ENCODE data around the gene GNG7. TPM values are rescaled to one million over a fixed set of nuclear protein-coding genes. Genes with fewer than 3 reads are reported as not detected.
A peak's percentile ranks its signal among the peaks of the same experiment; 100 is the strongest.

Gene GNG7
- total RNA-seq, 1 experiment from 2014 or later: 1.1 TPM

- no peaks in the 10 kb centered on the region for H4K20me1 ChIP-seq (ENCODE audit: low read length)
- peaks cover 21% of the 10 kb centered on the region for H3K79me2 ChIP-seq (ENCODE audit: low read length)
- no peak overlapping the region for H3K4me3 ChIP-seq (ENCODE audit: low read length)
- H3K4me2 ChIP-seq (ENCODE audit: low read length): peak overlapping the region; percentile 76; the same call in 1 of the 2 replicates
- H3K9ac ChIP-seq (ENCODE audit: low read length): no peak overlapping the region
- peaks cover 47% of the 10 kb centered on the region for H3K4me1 ChIP-seq (ENCODE audit: insufficient read depth, low read length)
- TF ChIP-seq EZH2 (IDR thresholded peaks at IDR 0.05; ENCODE audit: low read length, unreplicated experiment): no peak
- TF ChIP-seq CTCF (conservative IDR thresholded peaks at IDR 0.05; ENCODE audit: low read depth, low read length): no peak
- TF ChIP-seq EZH2phosphoT487 (IDR thresholded peaks at IDR 0.05; ENCODE audit: borderline replicate concordance, low read length): no peak
- ChIA-PET CTCF (no interaction called here), POLR2A (ENCODE audit: unreplicated experiment) (interaction anchor here (0.6 to 2.6 kb wide), 4 partner anchors 36 to 79 kb away, joined by 3 to 18 read pairs (median 4); partner anchors contain the start of gene GADD45B)
- H2AFZ ChIP-seq (ENCODE audit: low read length): no peak overlapping the region
- ATAC-seq (no peak), DNase-seq (no peak)
- peak overlapping the region; percentile 88; the same call in 1 of the 2 replicates for H3K27ac ChIP-seq (ENCODE audit: low read length)
- intact Hi-C loops (cut with micrococcal nuclease): loop anchor here (1.0 to 2.0 kb wide), 3 partner anchors 18 to 66 kb away; partner anchors contain the start of gene GADD45B
- no peaks in the 10 kb centered on the region for H3K9me3 ChIP-seq (ENCODE audit: low read length)
- H3K9me2 ChIP-seq (replicated peaks; ENCODE audit: low read length): no peaks in the 10 kb centered on the region
- no peaks in the 10 kb centered on the region for H3K36me3 ChIP-seq (ENCODE audit: low read depth, low read length)
- no peaks in the 10 kb centered on the region for H3F3A ChIP-seq (ENCODE audit: low read length, unreplicated experiment)
- H3K27me3 ChIP-seq (ENCODE audit: low read length): no peaks in the 10 kb centered on the region
- TSS peak; percentile 21 for BruUV-seq (replicated peaks)
Observed at GRCh38 chr19:2542341-2543069, 160.0 kb downstream of the GNG7 start.

- Histone ChIP-seq H2AFZ (ENCODE audit: low read length) (peak overlapping the region; percentile 13; the same call in 1 of the 2 replicates), H3K9ac (ENCODE audit: low read length) (peak overlapping the region; percentile 63), H3K27ac (ENCODE audit: low read length) (peak overlapping the region; percentile 86), H3K79me2 (ENCODE audit: low read length) (peaks cover 21% of the 10 kb centered on the region), H3F3A (ENCODE audit: low read length, unreplicated experiment) (no peaks in the 10 kb centered on the region), H3K9me2 (replicated peaks; ENCODE audit: low read length) (no peaks in the 10 kb centered on the region), H3K36me3 (ENCODE audit: low read depth, low read length) (no peaks in the 10 kb centered on the region), H4K20me1 (ENCODE audit: low read length) (no peaks in the 10 kb centered on the region), H3K27me3 (ENCODE audit: low read length) (no peaks in the 10 kb centered on the region), H3K4me1 (ENCODE audit: insufficient read depth, low read length) (peaks cover 47% of the 10 kb centered on the region), H3K4me2 (ENCODE audit: low read length) (peak overlapping the region; percentile 73), H3K9me3 (ENCODE audit: low read length) (no peaks in the 10 kb centered on the region), H3K4me3 (ENCODE audit: low read length) (peak overlapping the region; percentile 34; the same call in 1 of the 2 replicates)
- TF ChIP-seq EZH2phosphoT487 (IDR thresholded peaks at IDR 0.05; ENCODE audit: borderline replicate concordance, low read length) (no peak), EZH2 (IDR thresholded peaks at IDR 0.05; ENCODE audit: low read length, unreplicated experiment) (no peak)
- CTCF ChIA-PET: interaction anchor here (0.5 to 0.9 kb wide), 2 partner anchors 11 to 65 kb away, joined by 4 to 9 read pairs; partner anchors contain the start of gene GADD45B
- intact Hi-C loops (cut with micrococcal nuclease): loop anchor here (2.0 kb wide), 1 partner anchor 46 kb away; no protein-coding TSS in a partner anchor
- BruUV-seq (replicated peaks): TSS peak; percentile 82
- peak; percentile 84 for ATAC-seq
- peak; percentile 96 for DNase-seq
- POLR2A ChIA-PET (ENCODE audit: unreplicated experiment): interaction anchor here (0.5 to 1.4 kb wide), 12 partner anchors 11 to 70 kb away, joined by 3 to 20 read pairs (median 6); partner anchors contain the start of gene GADD45B
Observed at GRCh38 chr19:2540646-2541454, 161.6 kb downstream of the GNG7 start.

- peak overlapping the region; percentile 34; the same call in 1 of the 2 replicates for H3K4me3 ChIP-seq (ENCODE audit: low read length)
- H3K4me2 ChIP-seq (ENCODE audit: low read length): peak overlapping the region; percentile 73
- peaks cover 21% of the 10 kb centered on the region for H3K79me2 ChIP-seq (ENCODE audit: low read length)
- ChIA-PET CTCF (interaction anchor here (0.5 to 0.9 kb wide), 2 partner anchors 11 to 64 kb away, joined by 4 to 9 read pairs; partner anchors contain the start of gene GADD45B), POLR2A (ENCODE audit: unreplicated experiment) (interaction anchor here (0.5 to 1.4 kb wide), 11 partner anchors 11 to 71 kb away, joined by 3 to 20 read pairs (median 5); partner anchors contain the start of gene GADD45B)
- no peak for DNase-seq
- TSS peak; percentile 96 for BruUV-seq (replicated peaks)
- no peaks in the 10 kb centered on the region for H4K20me1 ChIP-seq (ENCODE audit: low read length)
- TF ChIP-seq EZH2phosphoT487 (IDR thresholded peaks at IDR 0.05; ENCODE audit: borderline replicate concordance, low read length) (no peak), CTCF (conservative IDR thresholded peaks at IDR 0.05; ENCODE audit: low read depth, low read length) (no peak), EZH2 (IDR thresholded peaks at IDR 0.05; ENCODE audit: low read length, unreplicated experiment) (no peak)
- no peaks in the 10 kb centered on the region for H3K27me3 ChIP-seq (ENCODE audit: low read length)
- H3K9me2 ChIP-seq (replicated peaks; ENCODE audit: low read length): no peaks in the 10 kb centered on the region
- H3K4me1 ChIP-seq (ENCODE audit: insufficient read depth, low read length): peaks cover 47% of the 10 kb centered on the region
- no peaks in the 10 kb centered on the region for H3K9me3 ChIP-seq (ENCODE audit: low read length)
- H3K27ac ChIP-seq (ENCODE audit: low read length): peak overlapping the region; percentile 86
- no peaks in the 10 kb centered on the region for H3K36me3 ChIP-seq (ENCODE audit: low read depth, low read length)
- peak overlapping the region; percentile 13; the same call in 1 of the 2 replicates for H2AFZ ChIP-seq (ENCODE audit: low read length)
- ATAC-seq: no peak
- intact Hi-C loops (cut with micrococcal nuclease): loop anchor here (2.0 kb wide), 1 partner anchor 45 kb away; no protein-coding TSS in a partner anchor
- H3F3A ChIP-seq (ENCODE audit: low read length, unreplicated experiment): no peaks in the 10 kb centered on the region
- H3K9ac ChIP-seq (ENCODE audit: low read length): peak overlapping the region; percentile 63
Observed at GRCh38 chr19:2540251-2540645, 162.2 kb downstream of the GNG7 start.
